GM19240 (cell line): Measurements from ENCODE around the gene GABARAPL2.
A peak's percentile ranks its signal among the peaks of the same experiment; 100 is the strongest.

Experiments
- DNase-seq: peaks from one replicate; pipeline ENCODE4 v3.0.0; 2011; ENCODE audit warnings: low spot score; ENCODE audit not compliant: insufficient read length

GABARAPL2 gene

GRCh38 chr16:75552951-75553350 lies 13.2 kb upstream of the GABARAPL2 start:
- no peak for DNase-seq

GRCh38 chr16:75555213-75555706 lies 10.9 kb upstream of the GABARAPL2 start:
- no peak for DNase-seq

- peak; percentile 94 for DNase-seq
Measured at GRCh38 chr16:75555707-75556430, 10.3 kb upstream of the GABARAPL2 start, which contains the start of gene TMEM231. Gene TMEM231 (minus strand): TSS chr16:75556252. CDS start chr16:75556209, 43 bp downstream.

GRCh38 chr16:75556431-75556950 lies 9.7 kb upstream of the GABARAPL2 start:
- no peak for DNase-seq

GRCh38 chr16:75558846-75559401 lies 7.3 kb upstream of the GABARAPL2 start:
- no peak for DNase-seq

GRCh38 chr16:75559564-75560372 lies 6.4 kb upstream of the GABARAPL2 start:
- no peak for DNase-seq

- DNase-seq, result no peak
Measured at GRCh38 chr16:75565640-75566039, 539 bp upstream of the GABARAPL2 start.

- DNase-seq, result no peak
Measured at GRCh38 chr16:75566758-75567255, 628 bp downstream of the GABARAPL2 start.

- no peak for DNase-seq
Measured at GRCh38 chr16:75567911-75568310, 1.7 kb downstream of the GABARAPL2 start.

- no peak for DNase-seq
Measured at GRCh38 chr16:75570396-75571065, 4.4 kb downstream of the GABARAPL2 start.

- DNase-seq, result no peak
Measured at GRCh38 chr16:75572864-75573542, 6.8 kb downstream of the GABARAPL2 start.

GRCh38 chr16:75573955-75574354 lies 7.8 kb downstream of the GABARAPL2 start:
- no peak for DNase-seq

GRCh38 chr16:75575958-75576357 lies 9.8 kb downstream of the GABARAPL2 start:
- no peak for DNase-seq

GRCh38 chr16:75576384-75576811 lies 10.2 kb downstream of the GABARAPL2 start:
- no peak for DNase-seq

- DNase-seq, result no peak
Measured at GRCh38 chr16:75578212-75578611, 12.0 kb downstream of the GABARAPL2 start.

- no peak for DNase-seq
Measured at GRCh38 chr16:75578725-75579124, 12.5 kb downstream of the GABARAPL2 start.

- no peak for DNase-seq
Measured at GRCh38 chr16:75579281-75579834, 13.2 kb downstream of the GABARAPL2 start.

- DNase-seq, result no peak
Measured at GRCh38 chr16:75584108-75584507, 17.9 kb downstream of the GABARAPL2 start.

- no peak for DNase-seq
Measured at GRCh38 chr16:75588716-75589115, 22.5 kb downstream of the GABARAPL2 start.

- no peak for DNase-seq
Measured at GRCh38 chr16:75589306-75589705, 23.1 kb downstream of the GABARAPL2 start.
